Activated CD4-positive, CD25-positive, alpha-beta regulatory T cell treated with anti-CD3 and anti-CD28 coated beads, Interleukin-2, amount 50 U/mL, for 24 hours (primary cell): Measurements from ENCODE around the gene PTPRT.
"Not testable (repeated sequence)": the region's sequence is repeated elsewhere in the genome, so short reads cannot be mapped to it uniquely, and the experiment has no call there.

Experiments used
- ATAC-seq, 2 donors: fragments of 150-1000 bp; cut with Tn5 transposase; one replicate each; pipeline ENCODE4 v1.10.0; 2021; ENCODE audit warnings: mild to moderate bottlenecking in 1 of 2, moderate library complexity in 1 of 2

PTPRT gene

GRCh38 chr20:42963796-42964195 lies 225.9 kb downstream of the PTPRT start:
- ATAC-seq: no peak

DNA sequence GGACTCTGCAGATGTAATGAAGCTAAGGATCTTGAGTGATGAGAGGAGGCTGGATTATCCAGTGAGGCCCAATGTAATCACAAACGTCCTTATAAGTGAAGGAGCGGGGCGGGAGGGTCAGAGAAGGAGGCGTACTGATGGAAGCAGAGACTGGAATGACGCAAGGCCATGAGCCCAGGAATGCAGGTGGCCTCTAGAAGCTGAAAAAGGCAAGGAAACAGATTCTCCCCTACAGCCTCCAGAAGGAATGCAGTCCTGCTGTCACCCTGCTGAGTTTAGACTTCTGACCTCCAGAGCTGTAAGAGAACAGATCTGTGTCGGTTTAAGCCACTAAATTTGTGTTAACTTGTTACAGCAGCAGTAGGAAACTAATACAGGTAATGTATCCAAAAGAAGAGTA lies 227.9 kb downstream of the PTPRT start:
- no peak for ATAC-seq

DNA sequence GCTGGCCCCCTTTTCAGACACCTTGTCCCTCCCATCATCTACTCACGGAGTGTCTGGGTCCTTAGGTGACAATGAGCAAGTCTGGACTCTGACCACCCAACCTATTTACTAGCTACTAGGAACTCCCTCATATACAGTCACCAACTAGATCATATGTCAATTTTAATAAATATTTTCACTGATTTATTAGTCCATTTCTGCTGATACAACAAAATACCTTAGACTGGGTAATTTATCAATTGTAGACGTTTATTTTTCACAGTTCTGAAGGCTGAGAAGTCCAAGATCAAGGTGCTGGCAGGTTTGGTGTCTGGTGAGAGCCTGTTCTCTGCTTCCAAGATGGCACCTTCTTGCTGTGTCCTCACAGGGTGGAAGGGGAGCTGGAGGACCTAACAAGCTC lies 229.7 kb downstream of the PTPRT start:
- ATAC-seq: no peak

GRCh38 chr20:42958367-42959069 lies 231.2 kb downstream of the PTPRT start:
- ATAC-seq: no peak

DNA sequence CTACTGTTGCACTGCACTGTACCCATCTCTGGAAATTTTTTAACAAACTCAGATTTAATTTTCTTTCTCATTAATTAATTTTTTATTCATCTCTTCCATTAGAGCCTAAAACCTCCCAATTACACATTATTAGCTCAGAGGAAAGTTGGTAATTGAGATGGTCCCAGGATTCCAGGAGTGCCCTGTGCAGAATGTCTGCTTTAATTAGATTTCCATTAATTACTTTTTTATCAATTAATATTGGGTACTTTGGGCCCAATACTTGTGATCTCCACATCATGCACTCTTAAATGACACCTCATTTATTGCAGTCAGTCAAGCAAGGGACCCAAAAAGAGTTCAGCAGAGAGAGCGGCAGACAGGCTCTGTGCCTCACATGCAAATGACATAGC lies 232.0 kb downstream of the PTPRT start:
- no peak for ATAC-seq

GRCh38 chr20:42957018-42957703 lies 232.5 kb downstream of the PTPRT start:
- no peak for ATAC-seq

GRCh38 chr20:42955713-42956112 lies 234.0 kb downstream of the PTPRT start:
- ATAC-seq: no peak

- ATAC-seq: no peak
Measured at GRCh38 chr20:42954951-42955350, 234.8 kb downstream of the PTPRT start.

DNA sequence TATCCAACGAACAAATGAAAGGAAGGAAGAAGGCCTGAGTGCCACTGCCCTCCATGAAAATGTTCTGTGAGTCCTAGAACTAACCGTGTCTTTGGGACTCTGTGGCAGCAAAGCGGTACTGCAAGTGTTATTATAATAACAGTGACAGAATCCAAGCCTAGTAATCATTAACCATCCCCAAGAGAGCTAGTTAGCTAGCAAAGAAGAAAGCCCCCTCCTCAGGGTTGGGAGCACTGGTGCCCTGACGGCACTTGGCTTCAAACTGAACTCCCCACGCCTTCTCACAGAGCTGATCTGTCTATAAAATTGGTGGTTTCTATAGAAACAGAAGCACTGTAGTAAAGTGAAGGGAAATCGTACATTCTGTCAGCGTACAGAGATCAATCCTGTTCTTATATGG lies 239.8 kb downstream of the PTPRT start:
- ATAC-seq: no peak

- no peak for ATAC-seq
Measured at GRCh38 chr20:42945234-42945994, 244.3 kb downstream of the PTPRT start.

- ATAC-seq: no peak
Measured at GRCh38 chr20:42941629-42942028, 248.1 kb downstream of the PTPRT start.

- no peak for ATAC-seq
Measured at GRCh38 chr20:42938441-42939205, 251.1 kb downstream of the PTPRT start.

DNA sequence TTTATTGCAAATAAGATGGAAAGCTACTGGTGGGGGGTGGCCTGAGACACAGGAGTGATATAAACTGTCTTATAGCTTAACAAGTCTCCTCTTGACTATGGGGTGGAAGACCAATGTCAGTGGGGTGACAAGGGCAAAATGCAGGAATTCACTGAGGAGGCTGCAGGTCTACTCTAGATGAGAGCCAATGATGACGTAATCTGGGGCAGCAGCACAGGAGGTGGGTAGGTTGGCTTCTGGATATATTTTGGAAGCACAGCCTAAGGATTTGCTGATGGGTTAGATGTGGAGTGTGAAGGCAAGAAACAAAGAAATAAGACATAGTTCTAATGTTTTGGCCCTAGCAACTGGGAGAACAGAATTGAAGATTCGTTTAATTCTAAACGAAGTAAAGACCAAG lies 253.2 kb downstream of the PTPRT start:
- ATAC-seq: no peak

GRCh38 chr20:42924215-42924614 lies 265.5 kb downstream of the PTPRT start:
- no peak for ATAC-seq

GRCh38 chr20:42923348-42923918 lies 266.3 kb downstream of the PTPRT start:
- ATAC-seq: no peak

GRCh38 chr20:42920776-42921175 lies 268.9 kb downstream of the PTPRT start:
- ATAC-seq: no peak

DNA sequence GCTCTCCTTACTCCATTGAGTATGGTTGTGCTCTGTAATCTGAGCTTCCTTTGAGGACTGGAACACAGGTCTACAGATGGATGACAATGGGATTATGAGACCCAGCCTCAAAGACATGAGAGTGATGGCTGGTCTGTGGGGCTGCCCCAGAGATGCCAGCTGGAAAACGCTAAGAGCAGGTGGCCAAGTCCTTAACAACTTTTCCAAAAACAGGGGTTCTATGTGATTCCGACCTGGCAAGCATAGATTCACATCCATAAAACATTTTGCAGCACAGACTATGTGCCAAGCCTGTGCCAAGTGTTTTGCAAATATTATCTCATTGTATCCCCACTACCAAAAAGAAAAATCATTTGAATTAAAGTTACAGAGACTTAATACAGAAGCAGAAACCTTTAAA lies 270.4 kb downstream of the PTPRT start:
- ATAC-seq: no peak

DNA sequence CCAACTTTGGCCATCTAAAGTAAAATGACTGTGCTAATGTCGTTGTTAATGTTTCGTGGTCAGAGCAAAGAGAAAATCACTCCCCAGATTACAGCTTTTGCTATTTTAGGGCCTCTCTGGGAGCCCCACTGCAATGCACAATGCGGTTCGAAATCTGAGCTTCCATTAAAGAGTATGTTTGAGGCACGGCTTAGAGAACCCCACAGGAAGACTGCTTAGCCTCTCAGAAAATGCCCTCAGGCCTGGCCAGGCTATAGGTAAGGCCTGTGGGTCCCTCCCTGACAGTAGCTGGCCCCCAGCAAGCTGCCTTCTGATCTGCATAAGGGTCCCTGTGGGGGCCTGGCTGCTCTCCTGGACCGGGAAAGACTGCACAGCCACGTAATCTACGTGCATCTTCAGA lies 274.6 kb downstream of the PTPRT start:
- no peak for ATAC-seq

GRCh38 chr20:42914302-42914701 lies 275.4 kb downstream of the PTPRT start:
- ATAC-seq: no peak

- not testable (repeated sequence) for ATAC-seq
Measured at GRCh38 chr20:42910808-42911207, 278.9 kb downstream of the PTPRT start.

DNA sequence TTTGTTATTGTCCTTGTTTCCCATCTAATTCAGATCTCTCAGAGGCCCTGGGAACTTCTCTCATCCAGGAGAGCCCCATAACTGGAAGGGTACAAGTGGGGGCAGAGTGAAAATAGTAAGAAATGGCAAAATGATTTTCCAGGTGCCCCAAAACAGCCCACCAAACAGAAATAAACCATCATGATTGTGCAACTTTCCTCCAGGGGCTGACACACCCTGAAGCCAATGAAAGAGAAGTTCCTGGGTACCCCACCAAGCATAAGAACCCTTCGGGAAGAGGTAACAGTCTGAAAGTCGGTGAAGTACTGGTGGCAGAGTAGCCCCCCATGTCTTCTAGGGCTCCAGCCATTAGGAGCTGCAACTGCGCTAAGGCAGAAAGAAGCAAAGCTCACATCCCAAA lies 282.0 kb downstream of the PTPRT start:
- no peak for ATAC-seq

GRCh38 chr20:42906120-42906519 lies 283.6 kb downstream of the PTPRT start:
- ATAC-seq: no peak

DNA sequence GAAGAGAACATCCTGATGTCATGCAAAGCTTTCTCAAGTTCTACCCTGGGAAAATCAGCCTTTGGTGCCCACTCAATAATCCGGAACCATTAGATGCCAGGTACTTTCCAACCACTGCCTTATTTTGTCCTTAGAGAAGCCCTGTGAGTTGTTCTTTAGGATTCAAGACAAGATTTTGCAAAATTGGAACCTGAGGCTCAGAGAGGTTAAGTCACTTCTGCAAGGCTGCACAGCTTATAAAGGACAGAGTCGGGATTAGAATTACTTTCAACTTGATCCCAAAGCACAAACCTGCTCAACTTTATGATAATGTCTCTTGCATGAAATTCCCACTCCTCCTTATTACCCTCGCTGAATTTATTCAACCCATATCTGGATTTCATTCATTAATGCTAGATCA lies 287.2 kb downstream of the PTPRT start:
- no peak for ATAC-seq
